GM21381 (cell line): ENCODE results near the gene MCAM.
A peak's percentile ranks its signal among the peaks of the same experiment; 100 is the strongest.

Experiments used
- ATAC-seq: cut with Tn5 transposase; IDR thresholded peaks from one replicate; pipeline ENCODE4 v1.9.1; 2021; ENCODE audit warnings: mild to moderate bottlenecking, moderate library complexity; ENCODE audit not compliant: unreplicated experiment

Gene MCAM

DNA sequence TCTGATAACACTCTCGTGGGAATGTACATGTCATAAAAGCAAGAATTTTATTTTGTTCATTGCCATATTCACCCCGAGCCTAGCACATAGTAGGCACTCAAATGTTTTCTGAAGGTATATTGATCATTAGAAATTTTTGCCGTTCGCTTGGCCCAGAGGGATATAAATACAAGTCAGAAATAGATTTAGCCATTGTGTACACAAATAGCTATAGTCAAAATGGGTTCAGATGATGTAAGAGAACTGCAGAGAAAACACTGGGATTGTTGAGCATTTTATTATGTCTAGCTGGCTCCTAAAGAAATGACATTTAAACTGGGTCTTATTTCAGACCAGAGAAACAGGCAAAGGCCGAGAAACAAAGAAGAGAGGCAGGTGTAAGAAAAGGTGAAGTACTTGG, 49.3 kb downstream of the MCAM start:
- ATAC-seq: no peak

DNA sequence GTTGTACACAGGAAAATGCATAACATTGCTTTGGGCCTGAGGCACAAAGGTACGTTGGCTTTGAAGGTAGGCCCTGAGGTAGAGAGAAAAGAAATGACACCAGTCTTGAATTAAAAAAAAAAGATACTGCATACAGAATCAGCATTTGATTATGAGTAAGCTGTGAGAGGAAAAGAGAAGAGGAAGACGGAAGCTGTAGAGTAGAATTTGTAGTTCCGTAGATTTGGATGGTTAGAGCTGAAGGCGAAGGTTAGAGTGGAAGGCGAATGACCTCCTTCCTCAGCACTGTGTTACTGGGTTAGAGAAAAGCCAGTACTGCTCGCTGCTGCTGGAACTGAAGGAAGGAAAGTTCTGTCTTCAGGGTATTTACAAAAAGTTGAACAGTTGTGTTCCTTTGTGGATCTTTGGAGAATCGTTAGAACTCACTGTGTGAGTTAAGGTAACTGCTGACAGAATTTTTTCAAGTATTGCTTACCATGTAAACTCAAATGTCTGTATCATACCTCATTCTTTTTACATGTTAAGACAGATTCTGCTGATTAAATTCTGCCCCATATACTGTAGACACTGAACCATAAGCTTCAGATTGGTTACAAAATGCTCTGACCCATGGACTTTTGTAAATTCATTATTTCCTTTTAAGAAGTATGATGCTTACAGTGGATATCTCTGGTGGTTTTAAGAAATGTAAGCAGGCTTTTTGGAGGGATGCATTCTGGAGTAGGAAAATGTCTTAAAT, 50.2 kb downstream of the MCAM start:
- no peak for ATAC-seq

DNA sequence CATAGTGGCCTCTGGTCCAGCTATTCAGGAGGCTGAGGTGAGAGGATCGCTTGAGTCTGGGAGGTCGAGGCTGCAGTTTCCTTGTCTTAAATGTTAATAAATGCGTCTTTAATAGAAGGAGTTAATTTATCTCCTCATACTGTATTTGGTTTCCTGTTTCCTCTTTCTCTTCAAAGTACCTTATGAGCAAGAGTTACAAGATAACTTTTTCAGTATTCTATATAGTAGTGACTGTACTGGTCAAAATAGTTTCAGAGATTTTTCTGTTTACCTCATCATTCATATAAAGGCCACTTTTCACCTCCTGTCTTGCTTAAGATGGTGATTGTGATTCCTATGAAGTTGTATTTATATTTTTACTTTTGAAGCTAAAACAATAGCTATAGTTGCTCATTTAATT, 50.9 kb downstream of the MCAM start:
- no peak for ATAC-seq

DNA sequence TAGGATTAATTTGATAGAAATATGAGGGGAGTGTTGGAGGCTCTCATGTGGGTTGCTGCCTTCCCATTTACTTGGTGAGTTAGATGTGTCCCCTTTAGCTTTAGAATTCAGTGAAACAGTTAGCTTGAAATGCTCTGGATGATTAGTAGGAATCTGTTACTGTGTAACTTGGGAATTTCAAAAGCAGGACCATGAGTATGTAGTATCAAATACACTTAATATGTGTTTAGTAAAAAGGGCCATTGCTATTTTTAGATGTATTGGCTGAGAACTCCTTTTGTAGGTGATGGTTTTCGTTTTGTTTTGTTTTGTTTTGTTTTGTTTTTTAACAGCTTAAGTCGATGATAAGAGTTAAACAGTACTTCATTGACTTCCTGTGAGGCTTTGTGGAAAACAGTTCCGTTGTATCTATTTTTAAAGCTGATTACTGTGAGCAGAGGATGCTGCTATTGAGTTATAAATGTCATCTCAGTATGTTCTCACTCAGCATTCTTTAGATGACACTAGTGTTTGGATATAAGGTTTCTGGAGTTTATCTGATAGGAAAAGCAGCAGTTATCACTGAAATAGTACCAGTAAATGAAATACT, 53.5 kb downstream of the MCAM start:
- ATAC-seq: no peak

DNA sequence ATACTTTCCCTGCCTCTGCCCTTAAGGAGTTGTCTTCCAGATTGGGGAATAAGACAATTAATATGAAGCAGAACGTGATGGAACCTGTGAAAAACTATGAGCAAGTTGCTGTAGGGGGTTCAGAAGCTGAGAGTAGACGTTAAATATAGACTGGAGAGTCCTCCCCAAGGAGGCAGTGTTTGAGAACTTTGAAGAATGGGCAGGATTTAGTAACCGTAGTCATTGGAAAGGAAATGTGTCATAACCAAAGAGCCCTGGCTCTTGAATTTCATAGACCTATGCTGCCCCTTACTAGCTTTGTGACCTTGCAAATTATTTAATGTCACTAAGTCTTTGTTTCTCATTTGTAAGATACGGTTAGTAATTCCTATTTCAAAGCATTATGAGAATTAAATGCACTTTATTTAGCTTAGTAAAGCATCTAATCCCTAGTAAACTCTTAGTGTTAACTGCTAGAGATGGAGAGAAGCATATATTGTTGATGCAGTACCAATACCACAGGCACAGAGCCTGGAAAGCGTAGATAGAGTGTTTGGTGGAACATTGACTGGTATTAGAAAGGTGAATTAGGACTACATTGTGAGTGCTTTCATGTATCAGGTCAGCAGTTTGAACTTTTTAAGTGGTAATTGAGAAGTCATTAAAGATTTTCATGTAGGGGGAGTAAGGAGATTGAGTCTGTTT, 54.1 kb downstream of the MCAM start:
- peak; percentile 34 for ATAC-seq

DNA sequence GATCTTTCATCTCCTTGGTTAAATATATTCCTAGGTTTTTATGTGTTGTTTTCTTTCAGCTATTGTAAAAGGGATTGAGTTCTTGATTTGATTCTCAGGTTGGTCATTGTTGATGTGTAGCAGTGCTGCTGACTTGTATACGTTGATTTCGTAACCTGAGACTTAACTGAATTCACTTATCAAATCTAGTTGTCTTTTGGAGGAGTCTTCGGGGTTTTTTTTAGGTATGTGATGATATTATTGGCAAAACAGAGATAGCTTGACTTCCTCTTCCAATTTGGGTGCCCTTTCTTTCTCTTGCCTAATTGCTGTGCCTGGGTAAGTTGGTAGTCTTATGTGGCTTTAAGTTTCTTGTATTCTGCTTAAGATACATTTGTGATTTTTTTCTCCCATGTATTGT, 57.9 kb downstream of the MCAM start:
- ATAC-seq: no peak
